Activated CD8-positive, alpha-beta memory T cell treated with anti-CD3 and anti-CD28 coated beads for 24 hours (primary cell): ENCODE data around the gene MACROH2A1.

Source experiments
- DNase-seq: peaks from one replicate; pipeline ENCODE4 v3.0.0-alpha.2; 2020

MACROH2A1 gene

DNA sequence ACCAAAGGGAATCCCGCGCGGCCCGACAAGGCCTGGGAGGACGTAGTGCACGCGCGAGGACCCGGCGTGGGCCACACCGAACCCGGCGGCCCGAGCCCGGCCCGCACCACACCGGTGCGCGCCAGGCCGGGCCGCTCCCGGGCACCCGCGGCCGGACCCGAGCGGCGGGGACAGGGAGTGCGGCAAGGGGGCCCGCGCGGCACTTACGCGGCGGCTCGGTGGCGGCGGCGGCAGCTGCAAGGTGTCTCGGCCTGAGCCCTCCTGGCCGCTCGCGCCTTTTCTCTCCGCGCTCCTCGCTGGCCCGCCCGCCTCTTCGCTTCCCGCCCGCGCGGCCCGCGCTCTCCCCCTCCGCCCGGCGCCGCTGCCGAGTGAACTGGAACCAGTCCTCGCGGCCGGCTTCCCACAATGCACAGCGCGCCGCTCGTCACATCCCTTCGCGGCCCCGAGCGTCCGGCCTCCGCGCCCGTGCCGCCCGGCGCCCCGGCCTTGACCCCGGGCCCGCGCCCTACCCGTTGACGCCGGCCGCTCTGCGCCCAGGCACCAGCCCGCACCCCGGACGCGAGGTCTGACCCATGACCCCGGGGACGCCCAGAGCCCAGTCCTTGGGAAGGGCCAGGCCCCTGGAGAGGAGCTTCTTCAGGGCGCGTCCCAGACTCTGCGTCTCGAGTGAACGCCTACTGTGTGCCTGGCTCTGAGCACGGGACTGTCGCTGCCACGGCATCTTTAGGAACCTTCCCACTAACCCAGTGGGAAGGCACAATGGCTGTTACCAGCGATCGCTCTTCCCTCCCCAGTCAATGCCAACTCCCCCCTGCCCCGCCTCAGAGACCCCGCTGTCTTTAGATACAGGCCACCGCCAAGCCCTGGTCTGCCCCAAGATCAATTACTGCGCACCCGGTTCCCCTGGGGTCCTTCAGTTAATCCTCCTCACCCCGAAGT lies at the start of gene MACROH2A1:
TSS of gene MACROH2A1 (minus strand) at position 377 of the 939 bp plus-strand sequence. CDS start 10,138 bp downstream, outside the sequence.
- peak; percentile 93 for DNase-seq

DNA sequence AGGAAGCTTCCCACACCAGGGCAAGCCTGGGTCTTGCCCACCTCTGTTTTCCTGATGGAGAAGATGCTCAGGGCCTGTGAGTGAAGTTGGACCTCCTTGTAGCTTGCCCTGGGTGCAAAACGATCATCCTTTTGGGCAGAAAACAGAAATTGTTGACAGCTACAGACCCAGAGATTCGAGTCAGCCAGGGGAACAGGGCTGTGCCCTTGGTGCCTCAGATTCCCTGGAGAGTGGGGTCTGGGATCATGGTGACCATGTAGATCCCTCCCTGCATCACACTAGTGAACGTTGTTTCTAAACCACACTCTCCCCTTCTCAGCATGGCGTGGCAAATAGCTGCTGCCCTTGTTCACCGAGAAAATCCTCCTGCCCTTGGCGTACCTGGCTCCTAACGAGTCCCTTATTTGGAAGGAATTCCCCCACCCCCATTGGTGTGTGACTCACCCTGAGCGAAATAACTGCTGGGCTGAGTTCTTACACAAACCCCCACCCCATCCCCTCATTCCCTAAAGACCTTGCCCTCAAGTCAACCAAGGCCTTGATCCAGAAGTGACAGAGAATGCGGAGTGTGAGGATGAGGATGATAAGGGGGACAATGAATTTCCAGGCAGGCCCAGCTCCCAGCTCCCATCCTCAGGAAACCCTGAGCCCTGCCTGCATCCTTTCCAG lies 49.2 kb upstream of the MACROH2A1 start:
- no peak for DNase-seq

DNA sequence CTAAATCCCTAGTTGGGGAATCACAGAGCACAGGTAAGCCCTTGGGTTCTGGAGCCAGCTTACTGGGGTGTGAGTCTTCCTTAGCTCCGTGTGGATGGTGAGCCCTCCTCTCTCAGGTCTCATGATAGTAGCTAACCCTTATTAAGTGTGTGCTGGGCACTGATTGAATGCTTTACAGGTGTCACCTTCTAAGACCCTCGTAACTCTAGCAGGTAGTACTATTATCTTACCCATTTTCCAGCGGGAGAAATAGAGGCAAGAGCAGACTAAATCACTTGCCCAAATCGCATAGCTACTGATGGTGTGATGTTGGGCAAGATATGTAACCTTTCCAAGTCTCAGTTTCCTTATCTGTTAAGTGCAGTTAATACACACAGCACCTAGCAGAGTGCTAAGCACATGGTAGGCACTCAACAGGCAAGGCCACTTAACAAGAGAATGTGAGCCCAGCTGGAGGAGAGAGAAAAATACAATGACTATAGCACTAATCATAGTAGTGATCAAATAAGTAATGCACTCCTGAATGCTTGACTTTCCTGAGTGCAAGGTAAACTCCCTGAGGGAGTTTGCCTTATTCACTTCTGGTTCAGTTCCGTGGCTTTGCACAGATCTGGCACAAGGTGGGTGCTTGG lies 48.4 kb upstream of the MACROH2A1 start, which contains the start of gene DCANP1:
TSS of gene DCANP1 (minus strand) at position 51 of the 632 bp plus-strand sequence. CDS start 240 bp downstream, outside the sequence.
- DNase-seq: no peak

DNA sequence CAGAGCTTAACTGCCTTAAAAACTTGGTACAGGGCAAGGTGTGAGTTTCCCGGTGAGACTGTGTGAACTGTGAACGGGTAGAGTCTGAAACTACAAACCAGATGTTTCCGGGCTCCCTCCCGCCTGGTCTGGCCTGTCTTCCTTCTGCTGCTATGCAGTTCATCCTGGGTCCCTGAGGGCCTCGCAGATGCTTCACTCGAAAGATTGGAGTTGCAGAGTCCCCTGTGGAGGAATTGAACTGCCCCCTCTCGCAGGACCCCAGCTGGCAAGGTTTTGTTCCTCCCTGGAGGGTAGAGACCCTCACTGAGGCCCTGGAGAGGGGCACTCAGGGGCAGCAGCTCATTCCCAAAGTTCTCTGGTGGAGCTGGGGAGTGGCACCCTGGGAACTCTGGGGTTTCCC lies 47.6 kb upstream of the MACROH2A1 start:
- DNase-seq: no peak

DNA sequence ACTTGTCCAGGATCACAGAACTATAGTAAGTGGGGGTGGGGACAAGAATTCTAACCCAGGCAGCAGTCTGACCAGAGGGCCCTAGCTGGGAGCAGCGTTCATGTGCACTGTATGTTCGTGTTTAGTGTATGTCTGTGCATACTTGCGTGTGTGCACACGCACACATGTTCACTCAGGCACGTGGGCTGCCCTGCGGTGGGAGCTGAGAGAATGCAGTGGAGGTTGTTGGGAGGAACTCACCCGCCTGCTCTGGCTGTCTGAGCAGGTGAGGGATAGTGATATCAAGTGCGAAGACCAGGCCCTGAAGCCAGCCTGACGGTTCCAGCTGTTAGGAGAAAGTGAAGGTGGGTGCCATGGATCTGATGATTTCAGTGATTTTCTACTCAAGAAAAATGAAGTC lies 47.2 kb upstream of the MACROH2A1 start:
- peak; percentile 19 for DNase-seq

DNA sequence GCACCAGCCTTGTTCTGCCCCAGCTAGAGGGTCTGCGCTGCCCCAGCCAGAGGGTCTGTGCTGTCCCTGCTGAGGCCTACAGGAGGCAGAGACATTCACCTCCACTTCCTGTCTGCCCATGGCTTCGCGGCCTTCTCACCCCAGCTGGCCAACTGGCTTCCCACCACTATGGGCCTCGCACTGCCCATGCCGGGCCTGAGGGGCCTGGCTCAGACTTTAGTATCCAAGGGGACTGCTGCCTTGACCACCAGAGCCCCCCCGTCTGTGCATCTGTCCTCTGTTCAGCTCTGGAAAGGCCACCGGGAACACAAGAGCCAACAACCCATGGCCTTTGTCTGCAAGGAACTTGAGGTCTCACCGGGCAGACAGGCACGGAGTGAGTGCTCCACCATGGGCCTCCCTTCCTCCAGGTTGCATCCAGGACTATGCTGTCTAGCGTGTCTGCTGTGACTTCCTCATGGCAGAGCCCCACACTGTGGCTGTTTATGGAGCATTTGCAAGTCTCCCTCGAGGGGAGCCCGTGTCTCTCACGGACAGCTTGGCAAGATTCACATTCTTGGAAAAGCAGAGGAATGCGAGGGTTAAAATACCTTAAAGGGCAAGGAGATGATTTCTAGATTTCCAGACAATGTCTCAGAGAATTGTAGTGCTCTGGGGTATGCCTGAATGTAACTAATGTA lies 46.4 kb upstream of the MACROH2A1 start:
- peak; percentile 17 for DNase-seq

DNA sequence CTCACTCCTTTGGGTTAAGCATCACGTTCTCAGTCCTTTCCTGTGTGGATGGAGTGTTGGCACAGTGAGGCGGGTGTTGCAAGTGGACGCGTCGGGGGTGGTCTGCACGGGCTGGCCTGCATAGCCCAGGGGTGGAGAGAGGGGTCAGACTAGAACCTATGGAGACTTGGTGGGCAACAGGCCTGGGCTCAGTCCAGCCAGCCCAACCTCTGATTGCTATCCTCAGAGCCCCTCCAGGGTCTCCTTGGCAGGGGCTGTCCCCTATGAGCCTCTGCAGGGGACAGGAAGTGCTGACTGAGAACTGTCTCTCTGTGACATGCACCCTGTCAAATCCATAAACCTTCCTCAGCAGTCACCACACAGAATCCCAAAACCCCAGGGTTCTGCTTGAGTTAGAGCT lies 45.9 kb upstream of the MACROH2A1 start:
- DNase-seq: peak; percentile 33

DNA sequence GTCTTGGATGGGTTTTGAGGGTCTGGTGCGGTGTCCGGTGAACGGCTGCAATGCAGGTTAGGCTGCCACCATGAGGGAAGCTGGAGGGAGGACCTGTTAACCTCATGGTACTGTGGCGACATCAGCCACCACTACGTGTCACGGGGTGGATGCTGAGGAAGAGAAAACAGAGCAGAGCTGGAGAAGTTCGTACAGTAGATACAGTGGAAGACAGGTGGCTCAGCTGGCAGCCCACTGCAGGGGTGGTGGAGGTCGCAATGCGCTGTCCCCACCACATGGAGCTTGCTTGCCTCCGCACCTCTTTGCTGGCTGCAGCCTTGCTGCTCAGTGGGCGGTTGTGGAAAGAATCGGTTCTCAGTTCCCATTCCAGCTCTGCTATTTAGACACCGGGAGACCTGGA lies 45.3 kb upstream of the MACROH2A1 start:
- peak; percentile 37 for DNase-seq

DNA sequence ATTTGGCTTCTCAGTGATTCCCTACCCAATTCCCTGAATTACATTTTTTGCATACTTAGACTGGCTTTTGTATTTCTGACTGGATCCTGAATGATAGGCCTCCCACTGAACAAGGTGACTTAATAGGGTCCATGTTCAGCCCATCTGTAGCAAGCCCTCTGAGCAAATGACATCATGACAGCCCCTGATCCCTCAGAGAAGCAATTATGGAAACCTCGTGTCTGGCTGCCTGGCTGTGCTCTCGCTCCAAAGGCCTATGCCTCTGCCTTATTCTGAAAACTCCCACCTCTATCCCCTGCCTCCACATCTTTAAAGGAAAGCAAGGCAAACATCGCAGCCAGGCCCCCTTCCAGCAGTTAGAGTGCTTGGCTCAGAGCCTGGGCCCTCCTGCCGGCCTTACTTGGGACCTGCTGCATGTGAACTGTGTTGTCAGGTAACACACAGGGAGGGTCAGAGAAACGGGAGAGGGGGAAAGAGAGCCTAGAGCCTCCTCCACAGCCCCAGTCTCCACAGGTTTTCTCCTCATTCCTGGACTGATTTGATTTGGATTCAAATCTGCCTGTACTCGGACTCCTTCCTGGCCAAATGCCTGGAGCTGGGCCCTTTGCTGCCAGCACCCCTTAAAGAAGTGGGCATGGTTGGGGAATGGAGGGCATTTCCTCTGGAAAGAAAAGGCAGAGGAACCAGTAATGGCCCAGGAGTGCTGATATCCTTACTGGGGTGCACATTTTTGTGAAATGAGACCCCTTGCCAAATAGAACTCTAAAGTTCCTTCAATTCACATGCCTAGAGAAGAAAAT lies 44.3 kb upstream of the MACROH2A1 start:
- peak; percentile 33 for DNase-seq

DNA sequence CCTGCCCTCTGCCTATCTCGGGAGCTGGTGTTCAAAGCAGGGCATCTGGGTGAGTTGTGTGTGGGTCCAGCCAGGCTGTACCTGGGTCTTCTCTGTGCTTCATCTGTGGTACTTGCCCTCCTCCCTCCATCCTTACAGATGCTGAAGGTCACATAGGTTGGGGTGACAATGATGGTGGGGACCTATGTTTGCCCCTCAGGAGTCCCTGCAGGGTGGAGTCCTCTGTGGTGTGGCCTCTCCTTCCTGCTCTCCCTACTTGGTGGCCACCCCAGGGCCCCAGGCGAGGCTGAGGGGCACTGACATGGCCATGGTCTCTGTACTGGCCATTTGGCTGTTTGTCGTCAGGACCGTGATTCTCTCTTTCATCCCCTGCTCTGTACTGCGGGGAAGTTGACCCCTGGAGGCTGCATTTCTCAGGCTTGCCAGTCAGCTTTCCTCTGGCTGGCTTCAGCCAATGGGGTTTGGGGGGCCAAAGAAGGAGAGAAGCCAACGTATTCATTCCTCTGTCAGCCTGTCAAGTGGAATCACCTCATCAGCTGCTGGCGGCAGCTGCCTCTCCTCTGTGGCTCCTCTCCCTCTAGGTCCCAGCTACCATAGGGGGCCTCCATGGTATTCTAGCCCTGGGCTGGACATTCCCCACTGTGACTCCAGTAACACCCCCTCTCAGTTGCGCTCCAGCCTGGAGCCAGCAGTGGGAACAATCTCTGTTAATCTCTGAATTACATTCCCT lies 43.6 kb upstream of the MACROH2A1 start:
- peak; percentile 32 for DNase-seq

DNA sequence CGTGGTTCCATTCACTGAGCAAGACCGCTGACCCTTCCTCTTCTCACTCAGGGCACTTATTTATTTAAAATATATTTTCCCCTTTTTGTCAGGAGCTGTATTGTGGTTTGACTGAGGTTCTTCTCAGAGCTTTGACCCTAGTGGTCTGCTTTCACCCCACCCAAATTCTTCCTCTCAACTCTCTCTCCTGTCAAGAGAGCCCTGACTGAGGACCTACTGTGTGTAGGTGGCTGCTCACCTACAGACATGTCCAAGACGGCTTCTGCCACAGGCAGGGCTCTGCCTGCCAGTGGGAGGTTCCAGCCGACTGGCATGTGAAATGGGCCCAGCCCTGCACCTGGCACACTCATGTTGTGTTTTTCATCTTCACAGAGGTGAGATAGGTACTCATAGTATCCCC lies 42.9 kb upstream of the MACROH2A1 start:
- no peak for DNase-seq

DNA sequence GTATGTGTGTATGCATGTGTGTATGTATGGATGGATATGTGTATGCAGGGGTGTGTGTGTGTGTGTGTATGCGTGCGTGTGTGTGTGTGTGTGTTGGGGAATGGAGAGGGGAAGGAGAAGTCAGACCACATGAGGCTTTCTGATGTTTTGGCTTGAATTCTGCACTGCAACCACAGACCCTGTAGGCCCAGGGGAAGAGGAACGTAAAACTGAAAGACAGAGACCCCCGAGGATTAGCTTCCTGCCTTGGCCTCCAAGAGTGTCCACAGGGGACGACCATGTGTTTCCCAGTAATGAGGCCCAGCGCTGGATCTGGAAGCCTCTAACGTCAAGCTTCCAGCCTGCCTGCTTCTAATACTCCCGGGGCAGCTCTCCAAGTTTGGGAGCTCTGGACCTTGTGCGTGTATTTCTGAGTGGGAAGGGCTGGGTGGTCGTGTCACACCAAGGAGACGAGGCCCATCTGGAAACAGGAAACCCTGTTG lies 42.4 kb upstream of the MACROH2A1 start:
- DNase-seq: peak; percentile 37

DNA sequence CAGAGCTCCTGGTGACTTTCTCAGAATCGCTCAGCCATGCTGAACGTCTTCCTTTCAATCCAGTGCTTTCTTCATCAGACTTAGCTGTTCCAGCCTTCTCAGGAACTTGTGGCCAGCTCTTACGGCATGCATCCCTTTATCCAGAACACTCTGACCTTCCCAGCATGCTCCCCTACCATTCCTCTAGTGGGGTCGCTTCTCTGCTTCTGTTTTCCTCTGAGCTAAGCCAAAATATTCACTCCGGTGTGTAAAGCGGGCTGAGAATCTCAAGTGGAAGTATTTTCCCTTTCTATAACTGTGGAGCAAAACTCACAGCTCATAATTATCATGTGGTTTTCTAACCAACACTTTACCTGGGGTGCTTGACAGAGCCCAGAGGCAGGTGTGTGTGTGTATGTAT lies 41.9 kb upstream of the MACROH2A1 start:
- DNase-seq: peak; percentile 9

DNA sequence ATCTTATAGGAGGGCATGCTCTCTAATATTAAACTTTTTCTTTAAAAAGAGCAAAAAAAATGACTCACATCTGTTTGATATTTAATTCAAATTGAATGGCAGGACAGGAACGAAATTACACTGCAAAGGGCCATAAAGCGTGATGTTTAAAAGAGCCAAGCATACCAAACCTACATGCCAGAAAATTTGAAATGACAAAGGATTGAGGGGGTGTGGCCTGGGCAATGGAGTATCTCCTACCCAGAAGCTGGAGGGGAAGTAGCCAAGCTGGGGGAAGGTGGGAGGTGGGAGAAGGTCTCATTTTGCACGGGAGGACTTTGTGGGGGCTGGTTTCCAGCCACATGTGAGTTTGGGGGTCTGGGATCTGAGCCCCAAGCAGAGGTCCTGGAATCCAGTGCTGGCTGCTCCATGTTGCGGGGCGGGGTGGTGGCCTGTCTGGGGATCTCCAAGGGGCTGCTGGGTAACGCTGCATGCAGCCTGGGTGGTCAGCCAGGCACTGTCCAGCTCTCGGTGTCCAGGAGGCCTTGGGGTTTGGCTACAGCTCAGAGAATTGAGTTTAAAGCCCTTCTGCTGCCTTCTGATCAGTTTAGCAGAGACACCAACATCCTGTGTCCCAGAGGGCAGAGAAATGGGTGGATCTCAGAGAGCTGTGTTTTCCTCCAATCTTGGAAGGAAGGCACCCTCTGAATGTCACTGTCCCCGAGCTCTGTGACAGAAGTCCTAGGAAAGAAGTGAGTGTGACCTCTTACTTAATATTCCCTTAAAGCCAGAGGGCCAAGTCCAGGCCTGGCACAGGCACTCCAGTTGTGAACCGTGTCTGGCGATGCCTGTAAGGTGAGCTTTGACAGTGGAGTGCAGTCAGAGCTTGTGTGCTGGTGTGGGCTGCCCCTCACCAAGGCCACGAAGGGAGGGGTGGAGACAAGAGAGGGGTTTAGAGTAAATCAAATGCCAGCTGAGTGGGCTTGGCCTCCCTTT lies 40.5 kb upstream of the MACROH2A1 start:
- DNase-seq: peak; percentile 38

DNA sequence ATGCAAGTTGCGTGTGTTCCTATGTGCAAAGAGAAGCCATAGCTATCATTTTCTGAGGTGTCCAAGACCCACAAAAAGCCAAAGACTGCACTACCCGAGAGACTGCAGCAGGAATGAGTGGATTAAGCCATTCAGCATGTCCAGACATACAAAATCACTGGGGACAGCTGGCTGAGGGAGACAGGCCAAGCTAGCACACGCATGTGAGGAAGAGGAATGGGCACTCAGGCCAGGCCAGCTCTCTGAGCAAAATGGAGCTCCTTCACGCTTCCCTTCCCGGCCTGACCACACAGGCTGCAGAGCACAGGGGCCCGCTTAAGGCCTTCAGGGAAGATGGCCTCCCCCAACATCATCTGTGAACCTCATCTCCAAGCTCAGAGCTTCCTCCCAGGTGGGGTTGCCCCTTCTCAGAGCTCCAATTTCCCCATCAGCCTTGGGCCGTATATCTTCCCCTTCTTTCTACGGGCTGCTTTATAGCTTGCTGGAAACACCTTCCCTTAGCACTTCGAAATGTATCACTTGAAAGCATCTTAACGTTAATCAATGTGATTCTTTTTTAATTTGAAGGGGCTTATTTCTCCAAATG lies 39.7 kb upstream of the MACROH2A1 start:
- peak; percentile 13 for DNase-seq

DNA sequence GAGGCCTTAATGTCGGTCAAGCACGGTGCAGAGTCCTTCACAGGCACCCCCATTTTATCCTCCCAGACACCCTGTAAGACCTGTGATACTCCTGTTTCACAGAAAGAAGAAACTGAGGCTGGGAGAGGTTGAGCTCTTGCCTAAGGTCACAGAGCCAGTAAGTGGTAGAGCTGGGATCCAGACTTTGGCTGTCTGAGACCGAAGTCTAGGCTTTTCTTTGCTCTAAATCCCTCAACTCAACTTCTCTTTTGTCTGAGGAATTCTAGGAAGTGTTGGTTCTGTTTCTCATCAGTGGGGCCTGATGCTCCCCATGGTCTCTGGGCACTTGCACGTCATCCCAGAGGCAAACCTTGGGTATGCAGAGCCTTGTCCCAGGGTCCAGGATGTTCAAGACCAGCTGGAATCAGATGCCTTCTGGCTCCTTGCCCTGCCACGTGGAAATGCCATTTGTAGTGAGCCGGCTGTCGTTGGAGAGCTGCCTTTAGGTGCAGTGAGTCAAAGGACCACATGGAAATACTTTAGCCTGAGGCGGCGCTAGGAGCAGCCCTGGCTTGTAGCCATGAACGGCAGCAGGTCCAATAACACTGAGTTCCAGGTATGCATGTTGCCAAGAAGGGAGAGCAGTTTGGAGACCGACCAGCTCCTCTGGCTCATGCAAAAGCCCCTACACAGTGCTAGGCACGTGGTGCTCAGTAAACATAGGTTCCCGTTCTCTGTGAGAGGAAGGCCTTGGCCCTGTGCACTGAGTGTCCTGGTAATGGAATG lies 38.9 kb upstream of the MACROH2A1 start:
- peak; percentile 26 for DNase-seq

DNA sequence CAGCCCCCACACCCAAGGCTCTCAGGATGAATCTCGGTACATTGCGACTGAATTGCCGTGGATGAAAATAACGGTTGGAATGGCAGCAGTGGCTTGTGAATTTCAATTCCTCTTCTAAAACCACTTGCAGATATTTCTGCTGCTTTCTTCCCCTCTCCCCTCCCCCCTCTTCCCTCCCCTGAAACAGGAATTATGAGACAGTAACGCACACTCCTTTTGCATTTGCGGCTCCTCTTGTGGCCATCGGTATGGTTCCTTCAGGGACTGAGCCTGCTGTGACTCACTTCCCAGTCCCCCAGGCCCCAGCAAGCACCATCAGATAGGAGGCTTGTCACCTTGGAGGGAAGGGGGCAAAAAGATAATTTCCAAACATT lies 38.4 kb upstream of the MACROH2A1 start:
- DNase-seq: no peak

DNA sequence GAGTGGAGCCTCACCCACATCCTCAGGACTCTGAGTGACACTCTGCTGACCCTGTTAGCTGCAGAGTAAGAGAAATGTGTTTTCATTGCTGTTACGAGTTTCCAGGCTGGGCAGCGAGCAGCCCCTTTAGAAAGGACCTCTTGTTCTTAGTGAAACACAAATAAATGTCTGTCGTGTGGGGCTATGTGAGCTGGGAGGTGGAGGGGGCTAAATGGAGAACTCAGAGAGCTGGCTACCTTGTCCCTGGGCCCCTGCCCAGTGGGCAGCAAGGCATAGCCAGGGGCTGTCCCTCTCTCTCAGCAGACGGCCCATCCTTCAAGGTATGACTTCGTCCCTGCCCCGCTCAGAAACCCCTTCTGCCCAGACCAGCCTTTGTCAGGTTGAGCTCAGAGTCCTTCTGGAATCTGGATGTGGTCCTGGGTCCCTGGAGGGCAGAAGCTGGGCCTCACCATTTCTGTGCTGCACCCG lies 38.0 kb upstream of the MACROH2A1 start:
- peak; percentile 32 for DNase-seq
